ENCODE results near the gene MAGI1.
"Not testable (repeated sequence)": the region's sequence is repeated elsewhere in the genome, so short reads cannot be mapped to it uniquely, and the experiment has no call there.

The MAGI1 gene

DNA sequence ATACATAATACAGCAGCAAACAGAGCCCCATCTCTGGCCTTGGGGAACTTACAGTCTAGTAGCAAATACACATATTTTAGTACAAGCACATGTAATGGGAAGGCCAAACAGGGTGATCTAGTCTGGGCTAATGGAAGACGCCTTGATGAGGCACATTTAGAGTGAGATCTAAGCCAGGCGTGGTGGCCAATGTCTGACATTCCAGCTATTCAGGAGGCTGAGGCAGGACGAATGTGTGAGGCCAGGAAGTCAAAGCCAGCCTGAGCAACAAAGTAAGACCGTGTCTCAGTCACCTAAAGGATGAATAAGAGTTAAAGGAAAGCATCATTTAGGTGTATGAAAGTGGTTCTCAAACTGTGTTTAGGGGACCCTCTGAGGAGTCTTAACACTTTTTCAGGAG lies 291.9 kb downstream of the MAGI1 start:
- no peak for DNase-seq (ENCODE audit: low read depth)

DNA sequence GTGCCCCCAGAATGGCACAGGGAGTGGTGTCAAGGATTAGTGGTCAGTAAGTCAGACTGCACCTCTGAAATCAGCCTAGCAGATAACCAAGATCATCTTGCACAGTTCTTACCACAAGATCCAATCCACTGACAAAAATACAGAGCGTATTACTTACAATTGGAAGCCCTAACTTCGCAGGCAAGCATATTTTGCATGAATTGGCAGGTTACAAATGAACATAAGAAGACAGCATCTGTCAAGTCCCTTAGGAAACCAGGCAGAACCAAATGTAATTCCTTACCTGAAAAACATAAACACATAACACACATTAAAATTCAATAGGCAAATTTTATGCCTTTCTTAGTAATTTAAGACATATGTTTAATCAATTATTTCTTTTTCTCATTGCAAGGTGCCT lies 293.4 kb downstream of the MAGI1 start:
- DNase-seq (ENCODE audit: low read depth) = no peak

GRCh38 chr3:65742914-65743313 lies 295.8 kb downstream of the MAGI1 start:
- no peak for DNase-seq (ENCODE audit: low read depth)

- DNase-seq (ENCODE audit: low read depth) = no peak
These were observed 297.2 kb downstream of the MAGI1 start for GRCh38 chr3:65741540-65741939.

GRCh38 chr3:65739901-65740541 lies 298.7 kb downstream of the MAGI1 start:
- no peak for DNase-seq (ENCODE audit: low read depth)

GRCh38 chr3:65734792-65735191 lies 303.9 kb downstream of the MAGI1 start:
- no peak for DNase-seq (ENCODE audit: low read depth)

DNA sequence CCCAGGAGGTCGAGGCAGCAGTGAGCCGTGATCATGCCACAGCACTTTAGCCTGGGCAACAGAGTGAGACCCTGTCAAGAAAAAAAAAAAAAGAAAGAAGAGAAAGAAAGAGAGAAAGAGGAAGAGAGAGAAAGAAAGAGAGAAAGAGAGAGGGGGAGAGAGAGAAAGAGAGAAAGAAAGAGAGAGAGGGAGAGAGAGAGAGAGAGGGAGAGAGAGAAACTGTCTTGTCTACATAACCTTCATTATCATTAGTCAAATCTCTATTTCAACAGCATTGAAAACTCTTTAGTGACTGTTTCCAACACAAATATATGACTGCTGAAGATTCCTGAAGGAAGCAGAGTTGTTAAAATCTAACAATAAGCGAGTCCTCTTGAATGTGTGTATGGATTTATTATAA lies 304.3 kb downstream of the MAGI1 start:
- no peak for DNase-seq (ENCODE audit: low read depth)

DNA sequence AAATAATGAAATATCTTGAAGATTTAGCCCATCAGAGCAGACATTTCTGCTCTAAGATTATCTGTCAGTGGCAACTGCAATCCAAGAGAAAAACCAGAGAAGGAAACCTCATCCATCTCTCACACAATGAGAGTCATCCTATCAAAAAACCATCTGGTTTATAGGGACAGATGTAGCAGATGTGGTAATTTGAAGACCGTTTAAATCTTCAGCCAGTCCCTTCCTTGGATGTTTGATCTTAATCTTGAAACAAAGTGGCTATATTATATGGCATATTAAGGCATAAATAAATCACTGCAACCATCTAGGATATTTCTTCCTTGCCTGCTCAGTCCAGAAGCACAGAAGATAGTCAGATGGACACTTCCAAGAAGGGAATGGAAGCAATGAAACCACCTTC lies 305.3 kb downstream of the MAGI1 start:
- DNase-seq (ENCODE audit: low read depth) = no peak

GRCh38 chr3:65732051-65732935 lies 306.4 kb downstream of the MAGI1 start:
- no peak for DNase-seq (ENCODE audit: low read depth)

DNA sequence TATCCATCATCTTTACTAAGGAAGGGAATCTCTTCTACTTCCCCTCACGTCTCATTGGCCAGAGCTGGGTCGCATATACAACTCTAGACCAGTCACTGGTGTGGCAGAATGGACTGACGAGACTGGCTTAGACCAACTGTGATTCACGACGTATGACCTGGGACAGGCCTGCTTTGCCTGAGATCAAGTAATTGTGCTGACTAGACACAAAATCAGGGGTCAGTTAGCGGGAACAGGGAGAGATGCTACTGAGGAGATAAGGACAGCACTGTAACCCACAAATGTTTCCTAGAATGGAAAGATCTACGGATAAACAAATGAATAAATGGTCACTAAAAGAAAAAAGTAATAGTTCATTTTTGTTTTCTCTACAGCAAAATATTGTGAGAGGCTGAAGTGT lies 308.3 kb downstream of the MAGI1 start:
- no peak for DNase-seq (ENCODE audit: low read depth)

DNA sequence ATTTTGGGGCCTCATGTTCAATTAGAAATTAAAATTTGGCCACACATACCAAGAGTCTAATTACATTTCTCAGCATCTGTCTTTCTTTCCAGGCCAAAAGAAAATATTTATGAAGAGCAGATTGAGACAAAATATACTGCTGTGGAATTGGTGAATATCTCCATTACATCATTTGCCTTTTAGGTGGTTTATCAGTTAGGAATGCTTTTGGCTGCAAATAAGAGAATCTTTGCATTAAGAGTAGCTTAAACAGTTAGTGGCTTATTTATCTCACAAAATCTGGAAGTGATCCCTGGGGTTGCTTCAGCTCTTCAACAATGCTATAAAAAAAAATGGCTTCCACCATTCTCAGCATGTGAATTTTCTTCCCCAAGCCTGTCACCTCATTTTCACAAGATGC lies 308.7 kb downstream of the MAGI1 start:
- DNase-seq (ENCODE audit: low read depth) = no peak

DNA sequence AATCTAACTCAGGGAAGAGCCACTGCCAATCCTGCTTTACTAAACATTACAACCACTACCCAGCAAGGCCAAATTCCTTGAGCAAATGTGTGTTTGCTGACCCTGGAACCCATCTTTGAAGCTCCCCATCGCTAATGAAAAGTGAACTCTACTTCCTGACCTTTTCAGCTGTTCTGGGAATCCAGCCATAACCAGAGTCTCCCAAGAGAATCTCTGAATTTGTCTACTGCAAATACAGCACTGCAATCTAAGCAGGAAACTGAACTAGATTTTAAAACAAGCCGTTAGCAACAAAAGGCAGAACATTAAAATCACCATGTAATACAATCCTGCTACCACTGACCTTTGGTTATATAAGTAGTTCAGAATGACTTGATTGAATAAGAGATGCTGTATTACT lies 309.2 kb downstream of the MAGI1 start:
- DNase-seq (ENCODE audit: low read depth) = no peak

DNA sequence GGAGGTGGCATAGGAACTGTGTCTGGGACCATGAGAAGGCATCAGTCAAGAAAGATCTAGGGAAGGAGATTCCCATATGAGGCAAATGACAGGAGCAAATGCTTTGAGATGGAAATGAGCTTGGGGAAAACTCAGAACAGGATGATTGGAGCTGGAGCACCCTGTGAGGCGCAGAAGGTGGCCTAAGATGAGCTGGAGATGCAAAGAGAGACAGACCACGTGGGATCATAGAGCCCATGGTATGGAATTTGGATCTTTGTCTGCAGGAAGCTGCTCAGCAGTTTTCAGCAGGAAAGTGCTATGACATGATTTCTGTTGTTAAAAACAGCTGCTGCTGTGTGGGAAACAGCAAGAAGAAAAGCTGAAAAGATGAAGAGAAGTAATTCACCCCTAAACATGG lies 310.6 kb downstream of the MAGI1 start:
- DNase-seq (ENCODE audit: low read depth) = no peak

DNA sequence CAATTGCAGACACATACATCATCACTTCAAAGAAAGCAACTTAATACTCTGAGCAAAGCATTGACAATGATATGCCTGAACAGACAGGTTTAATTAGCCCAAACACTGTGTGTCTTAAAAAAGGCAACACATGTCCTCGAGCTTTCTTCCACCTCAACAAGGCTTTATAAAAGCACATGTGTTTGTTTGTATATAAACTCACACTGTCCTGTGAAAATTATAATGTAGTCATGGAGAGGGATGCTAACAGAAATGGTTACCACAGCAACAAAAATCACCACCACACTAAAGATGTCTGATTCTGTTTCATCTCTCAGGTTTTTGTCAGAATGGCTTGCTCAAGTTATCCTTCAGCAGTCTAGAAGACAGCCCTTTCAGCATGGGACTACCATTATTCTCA lies 314.7 kb downstream of the MAGI1 start:
- no peak for DNase-seq (ENCODE audit: low read depth)

GRCh38 chr3:65723011-65723410 lies 315.7 kb downstream of the MAGI1 start:
- no peak for DNase-seq (ENCODE audit: low read depth)

GRCh38 chr3:65720989-65721737 lies 317.6 kb downstream of the MAGI1 start:
- DNase-seq (ENCODE audit: low read depth) = no peak

- not testable (repeated sequence) for DNase-seq (ENCODE audit: low read depth)
These were observed 319.1 kb downstream of the MAGI1 start for GRCh38 chr3:65719639-65720038.

- DNase-seq (ENCODE audit: low read depth) = no peak
These were observed 320.9 kb downstream of the MAGI1 start for GRCh38 chr3:65717676-65718346.

DNA sequence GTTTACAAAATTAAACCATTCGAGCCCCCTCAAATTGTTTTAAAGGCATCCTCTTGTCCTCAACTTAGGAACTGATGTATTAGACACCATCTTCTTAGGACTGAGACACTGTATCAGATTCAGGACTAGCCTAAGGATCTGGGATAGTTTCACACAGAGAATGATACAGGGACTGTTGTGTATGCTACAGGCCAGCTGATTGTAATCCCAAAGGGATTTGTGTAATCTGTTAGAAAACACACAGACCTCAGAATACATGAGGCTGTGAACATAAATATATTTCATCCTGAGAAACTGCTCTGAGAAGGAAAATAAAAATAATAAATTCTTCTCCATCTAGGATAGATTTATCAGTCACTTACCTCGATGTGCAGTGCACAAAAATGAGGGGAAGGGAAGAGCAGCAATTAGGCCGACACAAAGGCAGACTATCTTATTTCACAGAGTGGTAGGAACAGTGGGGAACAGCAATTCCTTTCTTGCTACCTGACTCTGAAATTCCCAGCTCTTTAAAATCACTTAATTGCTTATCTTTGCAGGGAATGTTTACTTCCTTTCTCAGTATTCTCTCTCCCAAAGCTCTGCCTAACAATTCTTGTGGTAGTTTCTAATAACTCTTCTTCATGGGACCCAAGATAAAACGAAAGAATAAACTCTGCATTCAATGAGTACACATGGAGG lies 322.5 kb downstream of the MAGI1 start:
- DNase-seq (ENCODE audit: low read depth) = no peak

GRCh38 chr3:65714134-65714533 lies 324.6 kb downstream of the MAGI1 start:
- DNase-seq (ENCODE audit: low read depth) = no peak

DNA sequence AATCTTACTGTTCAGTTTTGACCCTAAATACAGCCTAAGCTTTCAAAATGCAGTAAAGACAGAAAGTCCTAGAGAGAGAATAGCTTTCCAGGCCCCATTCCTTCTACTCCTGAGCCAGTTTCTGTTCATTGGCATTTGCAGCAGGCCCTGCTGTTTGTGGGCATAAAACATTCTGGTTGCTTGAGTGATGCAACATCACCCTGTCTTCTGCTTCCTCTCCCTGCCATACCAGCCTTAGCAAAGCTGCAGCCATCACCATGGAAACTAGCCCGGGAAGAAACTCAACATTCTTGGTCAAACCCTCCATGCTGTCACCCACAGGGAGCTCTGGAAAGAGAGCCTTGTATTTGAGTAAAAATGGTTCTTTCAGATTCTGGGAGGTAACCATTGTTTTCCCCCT lies 325.7 kb downstream of the MAGI1 start:
- DNase-seq (ENCODE audit: low read depth) = no peak

- no peak for DNase-seq (ENCODE audit: low read depth)
These were observed 326.6 kb downstream of the MAGI1 start for GRCh38 chr3:65712140-65712539.

Data from stimulated activated CD8-positive, alpha-beta memory T cell treated with anti-CD3 and anti-CD28 coated beads, Interleukin-15, amount 100 ng/mL, for 24 hours (primary cell).